GM12873 (cell line): ENCODE results near the gene SNCAIP.

ENCODE experiments used
- CTCF ChIP-seq: IDR thresholded peaks from 2 replicates; pipeline ENCODE4 v1.5.1; 2012; ENCODE audit warnings: low read depth, mild to moderate bottlenecking, moderate library complexity, low read length, control low read depth; ENCODE audit not compliant: insufficient read depth; ENCODE audit errors: missing control alignments

Gene SNCAIP

GRCh38 chr5:122400341-122400740, 88.3 kb downstream of the SNCAIP start:
- TF ChIP-seq CTCF, result no peak

- TF ChIP-seq CTCF, result no peak
Measured at GRCh38 chr5:122400938-122401337, 88.9 kb downstream of the SNCAIP start.

- no peak for TF ChIP-seq CTCF
Measured at GRCh38 chr5:122401976-122402725, 90.1 kb downstream of the SNCAIP start.

GRCh38 chr5:122402955-122403685, 91.1 kb downstream of the SNCAIP start:
- TF ChIP-seq CTCF, result no peak

GRCh38 chr5:122404018-122404417, 92.0 kb downstream of the SNCAIP start:
- no peak for TF ChIP-seq CTCF

- no peak for TF ChIP-seq CTCF
Measured at GRCh38 chr5:122404653-122405362, 92.8 kb downstream of the SNCAIP start.

GRCh38 chr5:122405751-122406150, 93.7 kb downstream of the SNCAIP start:
- TF ChIP-seq CTCF, result no peak
